Left forelimb (tissue), 1 donor: ENCODE results near the gene IQCH.
"Not testable (repeated sequence)": the region's sequence is repeated elsewhere in the genome, so short reads cannot be mapped to it uniquely, and the experiment has no call there.

ENCODE experiments used
- DNase-seq: peaks from one replicate; pipeline ENCODE4 v3.0.0-alpha.2; 2018; ENCODE audit warnings: low spot score

The IQCH gene

DNA sequence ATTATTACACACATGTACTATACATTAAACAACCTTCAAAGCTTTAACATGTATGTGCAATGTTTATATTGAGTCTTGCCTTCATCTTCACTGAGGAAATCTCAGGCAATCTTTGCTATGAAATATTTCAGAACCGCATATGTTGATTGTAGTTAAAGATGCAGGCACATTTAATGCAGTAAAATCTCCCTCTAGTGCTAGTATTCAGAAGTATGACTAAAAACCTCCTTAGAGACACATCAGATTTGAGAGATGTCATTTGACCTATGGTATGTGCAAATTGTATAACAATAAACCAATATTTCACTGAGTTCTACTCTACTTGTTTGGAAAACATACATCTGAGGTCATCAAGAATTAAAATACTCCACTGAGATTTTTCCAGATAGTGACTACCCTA is 142.6 kb downstream of the IQCH start:
- DNase-seq, result no peak

GRCh38 chr15:67399925-67400324 is 145.3 kb downstream of the IQCH start:
- no peak for DNase-seq

- no peak for DNase-seq
These were observed 146.3 kb downstream of the IQCH start for GRCh38 chr15:67400890-67401289.

- DNase-seq, result no peak
These were observed 146.8 kb downstream of the IQCH start for GRCh38 chr15:67401336-67401735.

- no peak for DNase-seq
These were observed 149.0 kb downstream of the IQCH start for GRCh38 chr15:67403428-67404154.

DNA sequence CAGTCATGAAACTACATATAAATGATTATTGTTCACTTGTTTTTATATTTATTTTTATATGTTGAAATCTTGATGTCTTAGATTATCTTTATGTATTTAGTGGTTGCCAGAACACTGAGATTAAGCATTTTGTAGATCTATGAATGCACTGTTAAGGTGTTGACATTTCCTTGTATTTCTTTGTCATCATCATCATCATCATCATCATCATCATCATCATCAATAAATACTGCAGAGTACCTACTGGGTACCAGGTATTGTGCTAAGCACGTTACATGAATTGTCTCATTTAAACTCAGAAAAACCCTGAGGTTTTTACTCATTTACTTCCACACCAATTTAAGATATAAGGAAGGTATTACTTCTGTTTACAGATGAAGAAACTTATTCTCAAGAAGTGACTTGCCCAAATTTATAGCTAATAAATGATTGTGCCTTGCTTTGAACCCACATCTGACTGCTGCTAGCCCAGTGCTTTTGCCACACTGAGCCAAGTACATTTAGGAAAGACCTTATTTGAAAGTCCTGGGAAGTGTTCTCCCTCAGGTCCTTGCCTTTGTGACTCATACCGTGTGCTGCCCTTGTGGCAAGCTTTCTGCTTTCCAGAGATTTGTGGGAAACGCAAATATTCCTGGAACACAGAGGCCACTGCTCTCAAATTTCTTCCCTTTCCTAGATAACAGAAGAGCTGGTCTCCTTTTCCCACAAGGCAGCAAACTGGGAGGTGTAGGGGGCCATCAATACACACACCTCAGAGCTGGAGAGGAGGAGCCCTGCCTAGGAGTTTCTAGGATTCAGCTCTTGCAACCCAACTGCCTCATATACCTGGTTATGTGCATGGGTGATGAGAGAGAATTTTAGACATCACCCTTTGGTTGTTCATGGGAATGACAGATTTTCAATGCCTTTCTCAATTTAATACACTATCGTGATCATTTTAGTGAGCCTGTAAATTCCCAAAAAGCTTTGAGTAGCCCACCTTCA is 150.9 kb downstream of the IQCH start:
- DNase-seq, result no peak

GRCh38 chr15:67406257-67406861 is 151.8 kb downstream of the IQCH start:
- no peak for DNase-seq

DNA sequence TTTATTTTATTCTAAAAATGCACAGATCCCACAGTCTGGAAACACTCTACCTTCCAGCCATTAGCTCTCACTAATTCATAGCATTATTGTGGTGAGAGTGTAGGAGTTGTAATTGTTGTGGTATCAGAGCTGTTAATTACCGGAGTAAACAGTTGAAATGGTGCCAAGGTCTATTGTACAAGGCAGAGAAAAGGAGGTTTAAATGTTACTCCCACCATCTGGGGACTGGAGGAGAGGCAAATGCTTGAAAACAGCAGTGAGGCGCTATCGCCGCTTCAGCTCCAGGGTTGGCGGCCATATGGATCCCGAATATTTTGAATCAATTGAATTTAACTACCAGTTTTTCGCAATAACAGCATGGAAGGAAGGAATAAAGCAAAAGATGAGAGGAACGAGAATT is 153.2 kb downstream of the IQCH start:
- no peak for DNase-seq

- DNase-seq, result no peak
These were observed 154.6 kb downstream of the IQCH start for GRCh38 chr15:67409175-67409574.

DNA sequence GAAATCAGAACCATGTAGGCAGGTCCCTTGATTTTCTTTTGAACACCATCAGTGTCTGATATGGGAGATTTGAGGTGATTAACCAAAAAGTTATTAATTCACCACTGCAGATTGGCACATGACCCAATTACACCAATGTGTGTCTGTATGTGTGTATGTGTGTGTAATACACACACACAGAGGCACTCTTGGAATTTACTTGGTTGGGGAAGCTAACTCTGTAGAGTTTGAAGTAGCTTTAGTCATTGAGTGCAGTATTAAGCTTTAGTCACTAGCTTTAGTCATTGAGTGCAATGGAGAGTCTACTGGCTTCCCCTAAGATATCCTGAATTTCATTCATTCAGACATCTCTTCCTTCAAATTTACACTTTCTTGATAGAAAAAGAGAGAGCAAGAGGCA is 156.9 kb downstream of the IQCH start:
- DNase-seq, result no peak

DNA sequence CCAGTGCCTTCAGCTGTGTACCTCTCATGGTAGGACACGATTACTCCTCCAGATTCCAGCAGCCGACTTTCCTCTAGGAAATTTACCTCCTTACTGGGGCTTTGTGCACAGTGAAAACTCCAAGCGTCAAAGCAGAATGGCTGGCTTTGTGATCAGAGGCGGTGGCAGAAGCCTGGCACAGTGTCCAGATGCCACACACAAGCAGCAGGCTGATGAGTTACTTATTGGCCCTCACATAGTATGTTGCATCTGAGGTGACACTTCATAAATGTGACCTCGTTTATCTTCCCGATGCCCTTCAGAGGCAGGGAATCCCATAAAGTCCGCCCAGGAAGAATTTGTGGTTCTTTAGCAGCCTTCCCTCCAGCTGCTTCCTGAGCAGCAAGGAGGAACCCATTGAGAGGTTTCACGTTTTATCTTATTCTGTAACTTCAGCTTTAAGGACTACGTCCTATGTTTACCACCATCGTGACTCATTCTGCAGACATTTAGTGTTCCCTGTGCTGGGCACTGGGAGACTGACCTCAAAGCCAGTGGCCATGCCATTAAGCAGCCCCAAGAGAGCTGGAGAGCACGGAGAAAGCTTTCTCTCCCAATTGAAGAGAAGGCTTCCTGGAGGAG is 159.3 kb downstream of the IQCH start:
- DNase-seq, result no peak

GRCh38 chr15:67415181-67415580 is 160.6 kb downstream of the IQCH start:
- no peak for DNase-seq

DNA sequence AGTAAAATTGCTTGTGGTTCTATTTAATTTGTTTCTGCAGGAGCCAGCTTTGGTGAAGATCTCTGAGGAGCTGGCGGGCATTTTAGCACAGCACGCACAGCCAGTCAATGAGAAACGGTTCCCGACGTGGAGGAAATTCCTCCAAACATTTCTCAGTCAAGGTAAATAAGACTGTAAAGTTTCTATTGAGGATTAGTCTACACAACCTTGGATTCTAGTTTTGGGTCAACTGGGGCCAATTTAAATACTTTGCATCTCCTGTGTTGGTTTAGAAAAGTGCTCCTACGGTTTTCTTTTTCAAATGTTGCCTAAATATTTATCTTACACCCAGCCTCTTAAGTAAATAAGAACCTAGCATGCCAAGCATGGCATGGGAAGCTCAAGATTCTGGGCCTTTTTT is 162.3 kb downstream of the IQCH start:
- no peak for DNase-seq

DNA sequence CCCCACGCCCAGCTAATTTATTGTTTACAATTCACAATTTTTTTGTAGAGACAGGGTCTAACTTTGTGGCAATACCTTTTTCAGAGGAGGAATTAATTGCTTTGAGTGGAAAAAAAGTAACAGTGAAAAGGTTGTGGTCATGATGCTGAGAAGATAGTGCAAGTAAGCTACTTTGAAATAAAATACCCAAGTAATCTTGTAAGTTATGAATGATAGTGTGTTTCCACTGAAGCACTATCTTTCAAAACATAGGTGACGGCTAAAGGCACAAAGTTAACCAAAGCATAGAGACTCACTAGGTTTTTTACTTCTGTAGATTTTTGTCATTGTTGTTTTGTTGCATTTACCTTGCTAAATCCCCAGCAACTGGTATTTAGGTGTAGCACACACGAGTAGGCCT is 165.1 kb downstream of the IQCH start:
- no peak for DNase-seq

DNA sequence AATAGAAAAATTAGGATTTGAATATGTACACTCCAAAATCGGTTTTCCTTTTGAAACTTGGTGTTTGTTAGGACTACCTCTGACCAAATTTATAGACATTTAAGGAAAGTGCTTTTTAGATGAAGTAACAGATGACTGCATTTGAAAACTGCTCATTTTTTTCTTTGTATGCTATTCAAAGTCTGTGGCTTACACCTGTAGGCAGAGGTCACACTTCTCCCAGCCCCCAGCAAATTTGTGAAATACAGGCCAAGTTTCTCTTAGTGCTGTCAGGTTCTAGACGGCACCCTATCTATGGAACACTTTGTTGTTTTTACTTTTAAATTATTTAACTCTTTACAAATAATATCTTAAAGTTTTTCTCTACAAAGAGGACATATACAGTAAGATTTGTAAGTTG is 165.6 kb downstream of the IQCH start:
- no peak for DNase-seq

DNA sequence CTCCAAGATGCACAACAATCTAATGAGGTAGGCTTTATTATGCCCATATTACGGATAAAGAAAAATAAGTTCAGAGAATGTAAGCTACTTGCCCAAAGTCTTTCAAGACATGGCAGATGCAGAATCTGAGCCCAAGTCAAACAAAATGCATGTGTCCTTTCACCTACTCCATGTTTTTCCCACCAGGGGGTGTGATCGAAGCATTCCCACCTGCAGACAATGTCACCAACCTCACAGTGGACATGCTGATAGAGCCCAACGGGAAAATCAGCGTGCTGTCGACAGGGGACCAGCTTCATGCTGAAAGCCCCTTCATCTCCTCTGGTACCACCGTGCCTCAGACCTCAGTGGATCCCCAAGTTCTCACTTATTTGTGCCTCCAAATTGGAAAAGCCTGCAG is 166.5 kb downstream of the IQCH start:
- DNase-seq, result no peak

- DNase-seq, result no peak
These were observed 167.7 kb downstream of the IQCH start for GRCh38 chr15:67422296-67422695.

- DNase-seq, result no peak
These were observed 179.0 kb downstream of the IQCH start for GRCh38 chr15:67433495-67434099.

DNA sequence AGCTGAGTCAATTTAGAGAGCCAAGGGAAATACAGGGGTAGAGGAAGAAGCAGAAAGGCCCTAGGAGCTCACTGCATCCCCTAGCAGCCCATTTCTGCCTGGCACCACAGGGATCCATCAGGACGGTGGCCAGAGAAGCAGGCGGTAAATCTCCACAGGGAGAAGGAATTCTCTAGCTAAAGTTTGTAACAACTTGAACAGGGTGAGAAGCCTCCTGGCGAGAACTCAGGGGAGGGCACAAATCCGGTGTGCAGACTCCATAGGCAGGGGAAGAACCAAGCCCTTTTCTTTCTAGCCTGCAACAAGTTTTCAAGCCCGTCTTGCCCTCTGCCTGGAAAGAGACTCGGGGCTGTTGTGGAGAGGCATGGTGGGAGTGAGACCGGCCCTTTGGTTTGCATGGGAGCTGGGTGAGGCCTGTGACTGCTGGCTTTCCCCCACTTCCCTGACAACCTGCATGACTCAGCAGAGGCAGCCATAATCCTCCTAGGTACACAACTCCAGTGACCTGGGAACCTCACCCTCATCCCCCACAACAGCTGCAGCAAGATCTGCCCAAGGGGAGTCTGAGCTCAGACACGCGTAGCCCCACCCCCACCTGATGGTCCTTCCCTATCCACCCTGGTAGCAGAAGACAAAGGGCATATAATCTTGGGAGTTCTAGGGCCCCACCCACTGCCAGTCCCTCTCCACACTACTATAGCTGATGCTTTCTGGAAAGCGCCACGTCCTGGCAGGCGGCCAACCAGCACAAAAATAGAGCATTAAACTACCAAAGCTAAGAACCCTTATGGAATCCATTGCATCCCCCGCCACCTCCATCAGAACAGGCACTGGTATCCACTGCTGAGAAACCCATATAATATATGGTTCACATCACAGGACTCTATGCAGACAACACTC is 182.0 kb downstream of the IQCH start:
- not testable (repeated sequence) for DNase-seq

GRCh38 chr15:67444100-67444499 is 189.5 kb downstream of the IQCH start:
- no peak for DNase-seq

DNA sequence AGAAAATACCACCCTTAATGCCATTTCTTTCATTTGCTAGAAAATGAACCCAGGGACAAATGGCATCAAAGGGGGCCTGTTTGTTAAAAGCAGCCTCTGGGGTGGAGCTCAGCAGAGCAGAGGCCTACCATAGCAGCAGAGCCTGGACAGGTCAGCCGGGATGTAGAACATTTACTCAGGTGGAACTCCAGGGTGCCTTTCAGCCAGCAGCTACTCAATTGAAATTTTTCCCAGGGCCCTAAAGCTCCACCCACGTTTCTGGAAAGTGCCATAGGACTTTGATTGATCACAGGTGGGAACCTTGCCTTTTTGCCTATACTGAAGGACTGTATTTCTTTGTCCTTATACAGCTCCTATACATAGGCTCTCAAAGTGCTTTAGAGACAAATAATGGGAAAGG is 191.9 kb downstream of the IQCH start:
- DNase-seq, result no peak
